GM12801 (cell line): ENCODE measurements around the gene RB1.

Source experiments
- TF ChIP-seq, protein P1 (sequence below): IDR thresholded peaks from one replicate; pipeline ENCODE4 v1.5.1; 2011; ENCODE audit warnings: control low read depth; ENCODE audit not compliant: insufficient read length; ENCODE audit errors: extremely low read depth

Gene RB1

GRCh38 chr13:48528720-48529119 is 225.2 kb downstream of the RB1 start:
- TF ChIP-seq, protein P1, sequence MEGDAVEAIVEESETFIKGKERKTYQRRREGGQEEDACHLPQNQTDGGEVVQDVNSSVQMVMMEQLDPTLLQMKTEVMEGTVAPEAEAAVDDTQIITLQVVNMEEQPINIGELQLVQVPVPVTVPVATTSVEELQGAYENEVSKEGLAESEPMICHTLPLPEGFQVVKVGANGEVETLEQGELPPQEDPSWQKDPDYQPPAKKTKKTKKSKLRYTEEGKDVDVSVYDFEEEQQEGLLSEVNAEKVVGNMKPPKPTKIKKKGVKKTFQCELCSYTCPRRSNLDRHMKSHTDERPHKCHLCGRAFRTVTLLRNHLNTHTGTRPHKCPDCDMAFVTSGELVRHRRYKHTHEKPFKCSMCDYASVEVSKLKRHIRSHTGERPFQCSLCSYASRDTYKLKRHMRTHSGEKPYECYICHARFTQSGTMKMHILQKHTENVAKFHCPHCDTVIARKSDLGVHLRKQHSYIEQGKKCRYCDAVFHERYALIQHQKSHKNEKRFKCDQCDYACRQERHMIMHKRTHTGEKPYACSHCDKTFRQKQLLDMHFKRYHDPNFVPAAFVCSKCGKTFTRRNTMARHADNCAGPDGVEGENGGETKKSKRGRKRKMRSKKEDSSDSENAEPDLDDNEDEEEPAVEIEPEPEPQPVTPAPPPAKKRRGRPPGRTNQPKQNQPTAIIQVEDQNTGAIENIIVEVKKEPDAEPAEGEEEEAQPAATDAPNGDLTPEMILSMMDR = no peak

DNA sequence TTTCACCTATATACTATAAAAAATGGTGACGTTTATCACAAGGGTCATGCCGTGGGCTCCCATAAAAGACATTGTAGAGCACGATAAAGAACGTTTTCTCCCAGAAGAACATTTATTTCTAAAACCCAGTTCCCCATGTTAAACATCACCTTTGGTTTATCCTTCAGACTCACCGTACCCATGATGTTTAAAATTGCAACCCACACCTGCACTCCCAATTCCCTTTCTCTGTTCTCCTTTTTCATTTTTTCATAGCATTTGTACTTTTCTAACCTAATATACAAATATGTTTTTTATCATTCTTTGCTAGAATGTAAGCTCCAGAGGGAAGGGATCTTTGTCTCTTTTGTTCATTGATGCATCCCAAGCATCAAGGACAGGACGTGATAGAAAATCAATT is 227.3 kb downstream of the RB1 start:
- TF ChIP-seq, protein P1 = no peak
